HepG2 (cell line): Measurements from ENCODE around the gene CREBRF. TPM values are rescaled to one million over a fixed set of nuclear protein-coding genes. Genes with fewer than 3 reads are reported as not detected.

Source experiments
- FOXJ3 ChIP-seq: sonication (generic); formaldehyde crosslinking; IDR thresholded peaks from 2 replicates; pipeline ENCODE4 v1.4.0; 2020; ENCODE audit warnings: missing genetic modification reagents, mild to moderate bottlenecking, borderline replicate concordance
- ZNF484 ChIP-seq: sonication (generic); formaldehyde crosslinking; IDR thresholded peaks from 2 replicates; pipeline ENCODE4 v1.5.1; 2020; ENCODE audit warnings: mild to moderate bottlenecking, low read depth, missing genetic modification reagents, borderline replicate concordance
- polyA plus RNA-seq, 8 experiments: library from polyadenylated mRNA; depleted of rRNA in 3 of 8; stranded (reverse) in 7 of 8; unstranded in 1 of 8; fragments of >200 nt; fragmentation: Illumina TruSeq in 4 of 8; extraction: Trizol in 4 of 8; gene quantifications; 2 replicates each; pipeline versions ENCODE4 v1.2.1 to v1.2.3, GENCODE V29; 2011 to 2016; ENCODE audit warnings: low read depth in 4 of 8, missing spikeins in 1 of 8, mixed read lengths in 1 of 8; ENCODE audit not compliant: insufficient read depth in 1 of 8
- total RNA-seq, 5 experiments: library from RNA; depleted of rRNA; stranded (reverse); fragments of >200 nt; fragmentation: Illumina TruSeq; extraction: Trizol; gene quantifications; 2 replicates each; pipeline ENCODE4 v1.2.3, GENCODE V29; 2016; ENCODE audit warnings: low read depth in 1 of 5
- TF ChIP-seq, protein P1 (sequence below): IDR thresholded peaks from 2 replicates; pipeline ENCODE4 v1.6.1; 2016; ENCODE audit warnings: low read depth, missing genetic modification reagents, missing compliant biosample characterization
- TF ChIP-seq, protein P2 (sequence below): sonication (generic); formaldehyde crosslinking; IDR thresholded peaks from 2 replicates; pipeline ENCODE4 v1.5.1; 2020; ENCODE audit warnings: mild to moderate bottlenecking, missing genetic modification reagents, moderate library complexity
- TF ChIP-seq, protein P3 (sequence below): sonication (generic); formaldehyde crosslinking; conservative IDR thresholded peaks from 2 replicates; pipeline ENCODE4 v1.4.0; 2020; ENCODE audit warnings: mild to moderate bottlenecking, missing genetic modification reagents, moderate library complexity
- TF ChIP-seq, protein P4 (sequence below): sonication (generic); formaldehyde crosslinking; IDR thresholded peaks from 2 replicates; pipeline ENCODE4 v1.5.0; 2020; ENCODE audit warnings: missing genetic modification reagents
- TF ChIP-seq, protein P5 (sequence below): sonication (generic); formaldehyde crosslinking; IDR thresholded peaks from 2 replicates; pipeline ENCODE4 v1.8.1; 2023; ENCODE audit warnings: mild to moderate bottlenecking, missing genetic modification reagents
- TF ChIP-seq, protein P6 (sequence below): sonication (generic); formaldehyde crosslinking; IDR thresholded peaks from 2 replicates; pipeline ENCODE4 v1.8.1; 2022; ENCODE audit warnings: low read depth, mild to moderate bottlenecking, missing genetic modification reagents

The CREBRF gene
- total and polyA plus RNA-seq, 2 of the 13 experiments (the other 11 are each of a cell fraction or from before 2014, with no cell fraction given) = 4.5 to 10.2 TPM

DNA sequence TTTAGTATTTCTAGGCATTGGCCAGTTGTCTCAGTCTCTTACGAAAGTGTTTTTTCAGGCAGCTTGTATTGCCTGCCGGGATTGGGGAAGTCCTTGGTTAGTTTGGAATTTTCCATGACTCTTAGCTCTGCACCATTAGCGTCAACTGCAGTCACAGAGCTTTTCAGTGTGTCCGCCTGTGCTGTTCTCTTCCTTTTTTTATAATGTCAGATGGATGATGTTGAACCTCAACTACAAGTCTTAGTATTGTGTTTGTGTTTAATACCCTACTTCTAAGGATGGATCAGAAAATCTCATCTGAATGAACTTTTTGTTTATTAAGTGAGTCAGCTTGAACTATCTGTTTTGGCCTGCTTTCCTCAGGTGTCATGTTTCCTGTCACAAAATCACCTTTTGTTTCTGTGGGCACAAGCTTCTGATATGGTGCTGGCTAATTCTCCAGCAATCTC is 39.5 kb upstream of the CREBRF start (continued):
- TF ChIP-seq, protein P1, sequence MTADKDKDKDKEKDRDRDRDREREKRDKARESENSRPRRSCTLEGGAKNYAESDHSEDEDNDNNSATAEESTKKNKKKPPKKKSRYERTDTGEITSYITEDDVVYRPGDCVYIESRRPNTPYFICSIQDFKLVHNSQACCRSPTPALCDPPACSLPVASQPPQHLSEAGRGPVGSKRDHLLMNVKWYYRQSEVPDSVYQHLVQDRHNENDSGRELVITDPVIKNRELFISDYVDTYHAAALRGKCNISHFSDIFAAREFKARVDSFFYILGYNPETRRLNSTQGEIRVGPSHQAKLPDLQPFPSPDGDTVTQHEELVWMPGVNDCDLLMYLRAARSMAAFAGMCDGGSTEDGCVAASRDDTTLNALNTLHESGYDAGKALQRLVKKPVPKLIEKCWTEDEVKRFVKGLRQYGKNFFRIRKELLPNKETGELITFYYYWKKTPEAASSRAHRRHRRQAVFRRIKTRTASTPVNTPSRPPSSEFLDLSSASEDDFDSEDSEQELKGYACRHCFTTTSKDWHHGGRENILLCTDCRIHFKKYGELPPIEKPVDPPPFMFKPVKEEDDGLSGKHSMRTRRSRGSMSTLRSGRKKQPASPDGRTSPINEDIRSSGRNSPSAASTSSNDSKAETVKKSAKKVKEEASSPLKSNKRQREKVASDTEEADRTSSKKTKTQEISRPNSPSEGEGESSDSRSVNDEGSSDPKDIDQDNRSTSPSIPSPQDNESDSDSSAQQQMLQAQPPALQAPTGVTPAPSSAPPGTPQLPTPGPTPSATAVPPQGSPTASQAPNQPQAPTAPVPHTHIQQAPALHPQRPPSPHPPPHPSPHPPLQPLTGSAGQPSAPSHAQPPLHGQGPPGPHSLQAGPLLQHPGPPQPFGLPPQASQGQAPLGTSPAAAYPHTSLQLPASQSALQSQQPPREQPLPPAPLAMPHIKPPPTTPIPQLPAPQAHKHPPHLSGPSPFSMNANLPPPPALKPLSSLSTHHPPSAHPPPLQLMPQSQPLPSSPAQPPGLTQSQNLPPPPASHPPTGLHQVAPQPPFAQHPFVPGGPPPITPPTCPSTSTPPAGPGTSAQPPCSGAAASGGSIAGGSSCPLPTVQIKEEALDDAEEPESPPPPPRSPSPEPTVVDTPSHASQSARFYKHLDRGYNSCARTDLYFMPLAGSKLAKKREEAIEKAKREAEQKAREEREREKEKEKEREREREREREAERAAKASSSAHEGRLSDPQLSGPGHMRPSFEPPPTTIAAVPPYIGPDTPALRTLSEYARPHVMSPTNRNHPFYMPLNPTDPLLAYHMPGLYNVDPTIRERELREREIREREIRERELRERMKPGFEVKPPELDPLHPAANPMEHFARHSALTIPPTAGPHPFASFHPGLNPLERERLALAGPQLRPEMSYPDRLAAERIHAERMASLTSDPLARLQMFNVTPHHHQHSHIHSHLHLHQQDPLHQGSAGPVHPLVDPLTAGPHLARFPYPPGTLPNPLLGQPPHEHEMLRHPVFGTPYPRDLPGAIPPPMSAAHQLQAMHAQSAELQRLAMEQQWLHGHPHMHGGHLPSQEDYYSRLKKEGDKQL (CRISPR knock-in tag) = no peak
- TF ChIP-seq FOXJ3 (CRISPR knock-in tag) (peak; percentile 34; the same call in 1 of the 2 replicates), ZNF484 (CRISPR knock-in tag) (no peak)
- TF ChIP-seq, protein P2, sequence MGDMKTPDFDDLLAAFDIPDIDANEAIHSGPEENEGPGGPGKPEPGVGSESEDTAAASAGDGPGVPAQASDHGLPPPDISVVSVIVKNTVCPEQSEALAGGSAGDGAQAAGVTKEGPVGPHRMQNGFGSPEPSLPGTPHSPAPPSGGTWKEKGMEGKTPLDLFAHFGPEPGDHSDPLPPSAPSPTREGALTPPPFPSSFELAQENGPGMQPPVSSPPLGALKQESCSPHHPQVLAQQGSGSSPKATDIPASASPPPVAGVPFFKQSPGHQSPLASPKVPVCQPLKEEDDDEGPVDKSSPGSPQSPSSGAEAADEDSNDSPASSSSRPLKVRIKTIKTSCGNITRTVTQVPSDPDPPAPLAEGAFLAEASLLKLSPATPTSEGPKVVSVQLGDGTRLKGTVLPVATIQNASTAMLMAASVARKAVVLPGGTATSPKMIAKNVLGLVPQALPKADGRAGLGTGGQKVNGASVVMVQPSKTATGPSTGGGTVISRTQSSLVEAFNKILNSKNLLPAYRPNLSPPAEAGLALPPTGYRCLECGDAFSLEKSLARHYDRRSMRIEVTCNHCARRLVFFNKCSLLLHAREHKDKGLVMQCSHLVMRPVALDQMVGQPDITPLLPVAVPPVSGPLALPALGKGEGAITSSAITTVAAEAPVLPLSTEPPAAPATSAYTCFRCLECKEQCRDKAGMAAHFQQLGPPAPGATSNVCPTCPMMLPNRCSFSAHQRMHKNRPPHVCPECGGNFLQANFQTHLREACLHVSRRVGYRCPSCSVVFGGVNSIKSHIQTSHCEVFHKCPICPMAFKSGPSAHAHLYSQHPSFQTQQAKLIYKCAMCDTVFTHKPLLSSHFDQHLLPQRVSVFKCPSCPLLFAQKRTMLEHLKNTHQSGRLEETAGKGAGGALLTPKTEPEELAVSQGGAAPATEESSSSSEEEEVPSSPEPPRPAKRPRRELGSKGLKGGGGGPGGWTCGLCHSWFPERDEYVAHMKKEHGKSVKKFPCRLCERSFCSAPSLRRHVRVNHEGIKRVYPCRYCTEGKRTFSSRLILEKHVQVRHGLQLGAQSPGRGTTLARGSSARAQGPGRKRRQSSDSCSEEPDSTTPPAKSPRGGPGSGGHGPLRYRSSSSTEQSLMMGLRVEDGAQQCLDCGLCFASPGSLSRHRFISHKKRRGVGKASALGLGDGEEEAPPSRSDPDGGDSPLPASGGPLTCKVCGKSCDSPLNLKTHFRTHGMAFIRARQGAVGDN = no peak
- TF ChIP-seq, protein P3, sequence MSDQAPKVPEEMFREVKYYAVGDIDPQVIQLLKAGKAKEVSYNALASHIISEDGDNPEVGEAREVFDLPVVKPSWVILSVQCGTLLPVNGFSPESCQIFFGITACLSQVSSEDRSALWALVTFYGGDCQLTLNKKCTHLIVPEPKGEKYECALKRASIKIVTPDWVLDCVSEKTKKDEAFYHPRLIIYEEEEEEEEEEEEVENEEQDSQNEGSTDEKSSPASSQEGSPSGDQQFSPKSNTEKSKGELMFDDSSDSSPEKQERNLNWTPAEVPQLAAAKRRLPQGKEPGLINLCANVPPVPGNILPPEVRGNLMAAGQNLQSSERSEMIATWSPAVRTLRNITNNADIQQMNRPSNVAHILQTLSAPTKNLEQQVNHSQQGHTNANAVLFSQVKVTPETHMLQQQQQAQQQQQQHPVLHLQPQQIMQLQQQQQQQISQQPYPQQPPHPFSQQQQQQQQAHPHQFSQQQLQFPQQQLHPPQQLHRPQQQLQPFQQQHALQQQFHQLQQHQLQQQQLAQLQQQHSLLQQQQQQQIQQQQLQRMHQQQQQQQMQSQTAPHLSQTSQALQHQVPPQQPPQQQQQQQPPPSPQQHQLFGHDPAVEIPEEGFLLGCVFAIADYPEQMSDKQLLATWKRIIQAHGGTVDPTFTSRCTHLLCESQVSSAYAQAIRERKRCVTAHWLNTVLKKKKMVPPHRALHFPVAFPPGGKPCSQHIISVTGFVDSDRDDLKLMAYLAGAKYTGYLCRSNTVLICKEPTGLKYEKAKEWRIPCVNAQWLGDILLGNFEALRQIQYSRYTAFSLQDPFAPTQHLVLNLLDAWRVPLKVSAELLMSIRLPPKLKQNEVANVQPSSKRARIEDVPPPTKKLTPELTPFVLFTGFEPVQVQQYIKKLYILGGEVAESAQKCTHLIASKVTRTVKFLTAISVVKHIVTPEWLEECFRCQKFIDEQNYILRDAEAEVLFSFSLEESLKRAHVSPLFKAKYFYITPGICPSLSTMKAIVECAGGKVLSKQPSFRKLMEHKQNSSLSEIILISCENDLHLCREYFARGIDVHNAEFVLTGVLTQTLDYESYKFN (CRISPR knock-in tag) = peak; percentile 56; the same call in 1 of the 2 replicates
- TF ChIP-seq, protein P4, sequence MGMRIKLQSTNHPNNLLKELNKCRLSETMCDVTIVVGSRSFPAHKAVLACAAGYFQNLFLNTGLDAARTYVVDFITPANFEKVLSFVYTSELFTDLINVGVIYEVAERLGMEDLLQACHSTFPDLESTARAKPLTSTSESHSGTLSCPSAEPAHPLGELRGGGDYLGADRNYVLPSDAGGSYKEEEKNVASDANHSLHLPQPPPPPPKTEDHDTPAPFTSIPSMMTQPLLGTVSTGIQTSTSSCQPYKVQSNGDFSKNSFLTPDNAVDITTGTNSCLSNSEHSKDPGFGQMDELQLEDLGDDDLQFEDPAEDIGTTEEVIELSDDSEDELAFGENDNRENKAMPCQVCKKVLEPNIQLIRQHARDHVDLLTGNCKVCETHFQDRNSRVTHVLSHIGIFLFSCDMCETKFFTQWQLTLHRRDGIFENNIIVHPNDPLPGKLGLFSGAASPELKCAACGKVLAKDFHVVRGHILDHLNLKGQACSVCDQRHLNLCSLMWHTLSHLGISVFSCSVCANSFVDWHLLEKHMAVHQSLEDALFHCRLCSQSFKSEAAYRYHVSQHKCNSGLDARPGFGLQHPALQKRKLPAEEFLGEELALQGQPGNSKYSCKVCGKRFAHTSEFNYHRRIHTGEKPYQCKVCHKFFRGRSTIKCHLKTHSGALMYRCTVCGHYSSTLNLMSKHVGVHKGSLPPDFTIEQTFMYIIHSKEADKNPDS = no peak
- TF ChIP-seq, protein P5, sequence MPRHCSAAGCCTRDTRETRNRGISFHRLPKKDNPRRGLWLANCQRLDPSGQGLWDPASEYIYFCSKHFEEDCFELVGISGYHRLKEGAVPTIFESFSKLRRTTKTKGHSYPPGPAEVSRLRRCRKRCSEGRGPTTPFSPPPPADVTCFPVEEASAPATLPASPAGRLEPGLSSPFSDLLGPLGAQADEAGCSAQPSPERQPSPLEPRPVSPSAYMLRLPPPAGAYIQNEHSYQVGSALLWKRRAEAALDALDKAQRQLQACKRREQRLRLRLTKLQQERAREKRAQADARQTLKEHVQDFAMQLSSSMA (CRISPR knock-in tag) = no peak
- TF ChIP-seq, protein P6, sequence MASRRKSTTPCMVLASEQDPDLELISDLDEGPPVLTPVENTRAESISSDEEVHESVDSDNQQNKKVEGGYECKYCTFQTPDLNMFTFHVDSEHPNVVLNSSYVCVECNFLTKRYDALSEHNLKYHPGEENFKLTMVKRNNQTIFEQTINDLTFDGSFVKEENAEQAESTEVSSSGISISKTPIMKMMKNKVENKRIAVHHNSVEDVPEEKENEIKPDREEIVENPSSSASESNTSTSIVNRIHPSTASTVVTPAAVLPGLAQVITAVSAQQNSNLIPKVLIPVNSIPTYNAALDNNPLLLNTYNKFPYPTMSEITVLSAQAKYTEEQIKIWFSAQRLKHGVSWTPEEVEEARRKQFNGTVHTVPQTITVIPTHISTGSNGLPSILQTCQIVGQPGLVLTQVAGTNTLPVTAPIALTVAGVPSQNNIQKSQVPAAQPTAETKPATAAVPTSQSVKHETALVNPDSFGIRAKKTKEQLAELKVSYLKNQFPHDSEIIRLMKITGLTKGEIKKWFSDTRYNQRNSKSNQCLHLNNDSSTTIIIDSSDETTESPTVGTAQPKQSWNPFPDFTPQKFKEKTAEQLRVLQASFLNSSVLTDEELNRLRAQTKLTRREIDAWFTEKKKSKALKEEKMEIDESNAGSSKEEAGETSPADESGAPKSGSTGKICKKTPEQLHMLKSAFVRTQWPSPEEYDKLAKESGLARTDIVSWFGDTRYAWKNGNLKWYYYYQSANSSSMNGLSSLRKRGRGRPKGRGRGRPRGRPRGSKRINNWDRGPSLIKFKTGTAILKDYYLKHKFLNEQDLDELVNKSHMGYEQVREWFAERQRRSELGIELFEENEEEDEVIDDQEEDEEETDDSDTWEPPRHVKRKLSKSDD (CRISPR knock-in tag) = no peak
